HG02571 (cell line): ENCODE results near the gene MYZAP.

ENCODE experiments used
- ATAC-seq: cut with Tn5 transposase; IDR thresholded peaks from one replicate; pipeline ENCODE4 v1.9.1; 2021; ENCODE audit warnings: mild to moderate bottlenecking, moderate library complexity; ENCODE audit not compliant: unreplicated experiment

MYZAP gene

GRCh38 chr15:57734860-57735259 is 143.2 kb downstream of the MYZAP start:
- ATAC-seq: no peak
